Thyroid gland (tissue), 4 donors: Measurements from ENCODE around the gene ETS1. TPM values are rescaled to one million over a fixed set of nuclear protein-coding genes. Genes with fewer than 3 reads are reported as not detected.

Source experiments
- DNase-seq, 2 donors: peaks; one replicate each; pipeline ENCODE4 v3.0.0-alpha.2; 2019
- H3K27ac ChIP-seq, 3 donors: fragments of 200-600 bp; sonication (generic); 1 replicate in 2 of 3; 2 replicates in 1 of 3; pipeline ENCODE4 v1.5.1; 2016 to 2019; ENCODE audit warnings: mild to moderate bottlenecking in 1 of 3, moderate library complexity in 1 of 3
- H3K27me3 ChIP-seq: fragments of 200-600 bp; sonication (generic); one replicate; pipeline ENCODE4 v1.5.1; 2019
- H3K36me3 ChIP-seq, 2 donors: fragments of 200-600 bp; sonication (generic); one replicate each; pipeline ENCODE4 v1.5.1; 2016 to 2019
- H3K4me1 ChIP-seq, 2 donors: fragments of 200-600 bp; sonication (generic); one replicate each; pipeline ENCODE4 v1.5.1; 2017 to 2019
- H3K4me3 ChIP-seq, 3 donors: fragments of 200-600 bp; sonication (generic); replicated peaks in 1 of 3; 1 replicate in 2 of 3; 2 replicates in 1 of 3; pipeline ENCODE4 v1.5.1; 2016; ENCODE audit warnings: mild to moderate bottlenecking in 1 of 3
- H3K9me3 ChIP-seq: fragments of 200-600 bp; sonication (generic); one replicate; pipeline ENCODE4 v1.5.1; 2017
- CTCF ChIP-seq, 6 experiments: fragments of 200-600 bp in 3 of 6; fragments of 450-650 bp in 3 of 6; sonication (generic) in 3 of 6; IDR thresholded peaks; one replicate each; pipeline ENCODE4 v1.5.1; 2016 to 2019; ENCODE audit warnings: antibody characterized with exemption in 6 of 6, mild to moderate bottlenecking in 2 of 6, inconsistent platforms in 1 of 6, moderate library complexity in 1 of 6
- POLR2A ChIP-seq, 2 donors: fragments of 450-650 bp; IDR thresholded peaks; one replicate each; pipeline ENCODE4 v1.6.1; 2017; ENCODE audit warnings: antibody characterized with exemption in 2 of 2, mild to moderate bottlenecking in 2 of 2, moderate library complexity in 1 of 2
- WGBS, 2 donors: methylation state at CpG; one replicate each; pipeline ENCODE4 v1.1.5; 2017; 5-methylcytosine and 5-hydroxymethylcytosine counted together
- intact Hi-C: fragments of 100-400 bp; cut with DNase I; formaldehyde crosslinking; loops from one replicate; pipeline ENCODE4 v1.15.1; 2023
- total RNA-seq, 4 donors: library from RNA; depleted of rRNA; stranded (reverse); fragments of >200 nt; gene quantifications; one replicate each; pipeline ENCODE4 v1.2.3, GENCODE V29; 2016

ETS1 gene
- total RNA-seq, 4 donors from 2014 or later = 38.4 to 79.4 (median 58.4) TPM

- no peak overlapping the region for H3K4me3 ChIP-seq
- no peak for TF ChIP-seq CTCF (IDR thresholded peaks at IDR 0.05)
- no peak for TF ChIP-seq POLR2A (IDR thresholded peaks at IDR 0.05)
- WGBS, 2 donors = 82 to 83% methylated on average over 3 of the region's 3 CpGs
- no peaks in the 10 kb centered on the region for H3K36me3 ChIP-seq
- H3K4me1 ChIP-seq = no peaks in the 10 kb centered on the region
- intact Hi-C loops = no loop called here
- no peak for DNase-seq
- no peaks in the 10 kb centered on the region for H3K9me3 ChIP-seq
- no peaks in the 10 kb centered on the region for H3K27me3 ChIP-seq
- H3K27ac ChIP-seq = no peak overlapping the region
These were observed 15.8 kb upstream of the ETS1 start for GRCh38 chr11:128603003-128603696.

GRCh38 chr11:128599729-128600128 lies 12.4 kb upstream of the ETS1 start:
- no peak for DNase-seq
- Histone ChIP-seq H3K27ac (no peak overlapping the region), H3K4me3 (no peak overlapping the region), H3K27me3 (no peaks in the 10 kb centered on the region), H3K9me3 (no peaks in the 10 kb centered on the region), H3K4me1 (no peaks in the 10 kb centered on the region), H3K36me3 (no peaks in the 10 kb centered on the region)
- 92 to 93% methylated on average over 1 of the region's 1 CpG for WGBS, 2 donors
- TF ChIP-seq POLR2A (IDR thresholded peaks at IDR 0.05) (no peak), CTCF (IDR thresholded peaks at IDR 0.05) (no peak)
- intact Hi-C loops = no loop called here

DNA sequence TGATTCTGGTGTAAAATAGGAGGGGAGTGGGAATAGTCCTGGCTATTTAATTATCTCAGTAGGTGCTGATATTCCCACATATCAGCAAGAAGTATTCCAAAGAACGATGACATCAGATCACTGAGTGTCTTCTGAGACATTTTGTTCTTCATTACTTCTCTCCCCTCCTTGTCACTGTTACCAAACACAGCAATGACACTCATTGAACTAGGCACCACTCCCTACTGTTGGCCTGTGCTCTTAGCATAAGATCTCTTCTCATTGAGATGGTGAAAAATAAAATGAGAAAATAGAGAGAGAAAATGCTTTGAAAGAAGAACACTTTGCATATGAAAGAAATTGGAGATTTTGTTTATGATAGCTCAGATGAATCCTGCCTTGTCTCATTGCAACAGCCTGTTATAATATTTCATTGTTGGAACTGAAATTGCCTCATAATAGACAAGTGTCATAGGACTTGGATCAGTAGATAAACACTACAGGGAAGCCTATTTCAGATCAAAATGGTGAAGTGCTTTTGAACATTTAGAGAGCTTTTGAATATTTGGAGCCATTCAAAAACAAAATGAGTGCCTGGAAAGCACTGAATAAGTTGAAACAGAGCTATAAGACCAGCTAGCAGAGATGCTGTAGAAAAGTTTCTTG lies 11.3 kb upstream of the ETS1 start:
- Histone ChIP-seq H3K4me3 (no peak overlapping the region), H3K36me3 (no peaks in the 10 kb centered on the region), H3K4me1 (no peaks in the 10 kb centered on the region), H3K27ac (no peak overlapping the region), H3K9me3 (no peaks in the 10 kb centered on the region), H3K27me3 (no peaks in the 10 kb centered on the region)
- DNase-seq = no peak
- WGBS, 2 donors = 91 to 94% methylated on average over 1 of the region's 1 CpG
- no peak for TF ChIP-seq CTCF (IDR thresholded peaks at IDR 0.05)
- no peak for TF ChIP-seq POLR2A (IDR thresholded peaks at IDR 0.05)
- intact Hi-C loops = no loop called here

- H3K27me3 ChIP-seq = no peaks in the 10 kb centered on the region
- no peaks in the 10 kb centered on the region for H3K9me3 ChIP-seq
- H3K36me3 ChIP-seq = no peaks in the 10 kb centered on the region
- H3K4me1 ChIP-seq = no peaks in the 10 kb centered on the region
- WGBS, 2 donors = 84 to 89% methylated on average over 4 of the region's 4 CpGs
- no peak for DNase-seq
- H3K4me3 ChIP-seq = no peak overlapping the region
- no peak overlapping the region for H3K27ac ChIP-seq
- intact Hi-C loops = no loop called here
- TF ChIP-seq POLR2A (IDR thresholded peaks at IDR 0.05) = no peak
- no peak for TF ChIP-seq CTCF (IDR thresholded peaks at IDR 0.05)
These were observed 10.7 kb upstream of the ETS1 start for GRCh38 chr11:128598096-128598495.

DNA sequence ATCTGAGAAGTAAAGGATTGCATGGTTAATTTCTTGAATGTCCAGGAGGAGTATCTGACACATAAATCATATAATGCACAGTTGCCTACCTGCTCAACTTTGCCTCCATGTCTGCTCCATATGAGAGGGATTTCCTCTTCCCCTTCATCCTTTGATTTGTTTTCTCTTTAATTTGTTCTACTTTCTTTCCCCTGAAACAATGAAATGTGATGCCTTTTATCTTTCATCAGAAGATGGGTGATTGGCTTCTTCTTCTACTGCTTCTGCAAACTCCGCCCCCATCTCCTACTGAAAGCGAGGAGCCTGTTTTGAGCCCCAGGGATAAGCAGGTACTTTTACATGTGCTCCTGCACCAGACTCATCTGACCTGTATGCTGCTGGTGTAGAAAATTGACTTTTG lies 9.9 kb upstream of the ETS1 start:
- no peak for DNase-seq
- Histone ChIP-seq H3K27me3 (no peaks in the 10 kb centered on the region), H3K4me3 (no peak overlapping the region), H3K27ac (no peak overlapping the region), H3K36me3 (no peaks in the 10 kb centered on the region), H3K9me3 (no peaks in the 10 kb centered on the region), H3K4me1 (no peaks in the 10 kb centered on the region)
- intact Hi-C loops = no loop called here
- TF ChIP-seq CTCF (IDR thresholded peaks at IDR 0.05) (no peak), POLR2A (IDR thresholded peaks at IDR 0.05) (no peak)
- 98 to 99% methylated on average over 2 of the region's 2 CpGs for WGBS, 2 donors
